ENCODE data around the gene DPH1. TPM values are rescaled to one million over a fixed set of nuclear protein-coding genes. Genes with fewer than 3 reads are reported as not detected.

DPH1 gene
- polyA plus RNA-seq, 2 of the 4 experiments (the other 2 are of a cell fraction) = 25.5 to 33.6 TPM

DNA sequence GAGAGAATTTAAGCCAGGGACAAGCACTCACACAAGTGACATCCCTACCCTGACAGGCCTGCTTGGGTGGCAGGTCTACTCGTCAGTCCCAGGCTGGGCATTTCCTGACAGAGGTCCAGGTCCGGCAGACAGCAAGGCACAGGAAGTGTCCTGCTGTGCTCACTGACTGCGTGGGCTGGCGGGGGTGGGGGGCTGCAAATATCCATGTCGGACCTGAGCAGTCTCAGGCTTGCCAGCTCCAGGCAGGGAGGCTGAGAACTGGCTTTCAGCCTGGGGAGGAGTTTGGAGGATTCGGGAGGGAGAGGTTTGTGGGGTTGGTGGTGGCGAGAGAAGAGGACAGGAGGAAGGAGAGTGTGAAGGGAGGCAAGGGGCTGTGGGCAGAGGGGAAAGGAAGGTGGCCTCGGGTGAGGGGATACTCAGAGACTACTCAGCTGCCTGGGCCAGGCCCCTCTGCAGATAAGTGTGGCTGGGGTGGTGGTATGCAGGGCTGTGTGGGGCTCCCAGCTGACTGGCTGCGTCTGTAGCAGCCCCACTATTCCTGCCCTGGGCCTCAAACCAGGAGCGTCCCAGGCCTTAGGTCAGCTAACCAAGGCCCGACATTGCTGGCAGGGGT lies 32.7 kb downstream of the DPH1 start:
- H3K4me3 ChIP-seq = no peak overlapping the region
- ChIA-PET POLR2A (no interaction called here), CTCF (interaction anchor here (1.2 to 16.6 kb wide), 4 partner anchors 6 to 219 kb away, joined by 3 to 217 read pairs (median 61); partner anchors contain the start of gene HIC1)
- no peaks in the 10 kb centered on the region for H3K9me3 ChIP-seq
- DNase-seq (ENCODE audit: low read depth in 1 of 2, low spot score in 1 of 2) (no peak), FAIRE-seq (no peak), ATAC-seq (no peak)
- no peak overlapping the region for H3K4me2 ChIP-seq
- H3K4me1 ChIP-seq = no peaks in the 10 kb centered on the region
- TF ChIP-seq BHLHE40 (IDR thresholded peaks at IDR 0.05; ENCODE audit: low read depth, low read length) (no peak), RFX5 (IDR thresholded peaks at IDR 0.05) (no peak), FOXS1 (CRISPR knock-in tag; IDR thresholded peaks at IDR 0.05) (no peak), EP300 (IDR thresholded peaks at IDR 0.05) (no peak), RCOR1 (IDR thresholded peaks at IDR 0.05; ENCODE audit: low read depth, low read length) (no peak), NPAS2 (CRISPR knock-in tag; IDR thresholded peaks at IDR 0.05; ENCODE audit: borderline replicate concordance) (no peak), MAFK (IDR thresholded peaks at IDR 0.05; ENCODE audit: partially characterized antibody) (no peak), RNF2 (IDR thresholded peaks at IDR 0.05; ENCODE audit: borderline replicate concordance, low read depth) (no peak), HOXB5 (CRISPR knock-in tag; IDR thresholded peaks at IDR 0.05) (no peak), EHF (CRISPR knock-in tag; IDR thresholded peaks at IDR 0.05) (no peak)
- TF ChIP-seq, protein P1, sequence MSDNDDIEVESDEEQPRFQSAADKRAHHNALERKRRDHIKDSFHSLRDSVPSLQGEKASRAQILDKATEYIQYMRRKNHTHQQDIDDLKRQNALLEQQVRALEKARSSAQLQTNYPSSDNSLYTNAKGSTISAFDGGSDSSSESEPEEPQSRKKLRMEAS (IDR thresholded peaks at IDR 0.05) = no peak
- TF ChIP-seq, protein P2, sequence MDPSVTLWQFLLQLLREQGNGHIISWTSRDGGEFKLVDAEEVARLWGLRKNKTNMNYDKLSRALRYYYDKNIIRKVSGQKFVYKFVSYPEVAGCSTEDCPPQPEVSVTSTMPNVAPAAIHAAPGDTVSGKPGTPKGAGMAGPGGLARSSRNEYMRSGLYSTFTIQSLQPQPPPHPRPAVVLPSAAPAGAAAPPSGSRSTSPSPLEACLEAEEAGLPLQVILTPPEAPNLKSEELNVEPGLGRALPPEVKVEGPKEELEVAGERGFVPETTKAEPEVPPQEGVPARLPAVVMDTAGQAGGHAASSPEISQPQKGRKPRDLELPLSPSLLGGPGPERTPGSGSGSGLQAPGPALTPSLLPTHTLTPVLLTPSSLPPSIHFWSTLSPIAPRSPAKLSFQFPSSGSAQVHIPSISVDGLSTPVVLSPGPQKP (IDR thresholded peaks at IDR 0.05; ENCODE audit: low read depth, low read length) = no peak
- TF ChIP-seq, protein P3, sequence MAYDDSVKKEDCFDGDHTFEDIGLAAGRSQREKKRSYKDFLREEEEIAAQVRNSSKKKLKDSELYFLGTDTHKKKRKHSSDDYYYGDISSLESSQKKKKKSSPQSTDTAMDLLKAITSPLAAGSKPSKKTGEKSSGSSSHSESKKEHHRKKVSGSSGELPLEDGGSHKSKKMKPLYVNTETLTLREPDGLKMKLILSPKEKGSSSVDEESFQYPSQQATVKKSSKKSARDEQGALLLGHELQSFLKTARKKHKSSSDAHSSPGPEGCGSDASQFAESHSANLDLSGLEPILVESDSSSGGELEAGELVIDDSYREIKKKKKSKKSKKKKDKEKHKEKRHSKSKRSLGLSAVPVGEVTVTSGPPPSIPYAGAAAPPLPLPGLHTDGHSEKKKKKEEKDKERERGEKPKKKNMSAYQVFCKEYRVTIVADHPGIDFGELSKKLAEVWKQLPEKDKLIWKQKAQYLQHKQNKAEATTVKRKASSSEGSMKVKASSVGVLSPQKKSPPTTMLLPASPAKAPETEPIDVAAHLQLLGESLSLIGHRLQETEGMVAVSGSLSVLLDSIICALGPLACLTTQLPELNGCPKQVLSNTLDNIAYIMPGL (CRISPR knock-in tag; IDR thresholded peaks at IDR 0.05; ENCODE audit: borderline replicate concordance) = no peak
- WGBS (ENCODE audit: missing lambda C conversion rate) = 76% methylated on average over 11 of the region's 11 CpGs
- no peak overlapping the region for H3K27ac ChIP-seq

DNA sequence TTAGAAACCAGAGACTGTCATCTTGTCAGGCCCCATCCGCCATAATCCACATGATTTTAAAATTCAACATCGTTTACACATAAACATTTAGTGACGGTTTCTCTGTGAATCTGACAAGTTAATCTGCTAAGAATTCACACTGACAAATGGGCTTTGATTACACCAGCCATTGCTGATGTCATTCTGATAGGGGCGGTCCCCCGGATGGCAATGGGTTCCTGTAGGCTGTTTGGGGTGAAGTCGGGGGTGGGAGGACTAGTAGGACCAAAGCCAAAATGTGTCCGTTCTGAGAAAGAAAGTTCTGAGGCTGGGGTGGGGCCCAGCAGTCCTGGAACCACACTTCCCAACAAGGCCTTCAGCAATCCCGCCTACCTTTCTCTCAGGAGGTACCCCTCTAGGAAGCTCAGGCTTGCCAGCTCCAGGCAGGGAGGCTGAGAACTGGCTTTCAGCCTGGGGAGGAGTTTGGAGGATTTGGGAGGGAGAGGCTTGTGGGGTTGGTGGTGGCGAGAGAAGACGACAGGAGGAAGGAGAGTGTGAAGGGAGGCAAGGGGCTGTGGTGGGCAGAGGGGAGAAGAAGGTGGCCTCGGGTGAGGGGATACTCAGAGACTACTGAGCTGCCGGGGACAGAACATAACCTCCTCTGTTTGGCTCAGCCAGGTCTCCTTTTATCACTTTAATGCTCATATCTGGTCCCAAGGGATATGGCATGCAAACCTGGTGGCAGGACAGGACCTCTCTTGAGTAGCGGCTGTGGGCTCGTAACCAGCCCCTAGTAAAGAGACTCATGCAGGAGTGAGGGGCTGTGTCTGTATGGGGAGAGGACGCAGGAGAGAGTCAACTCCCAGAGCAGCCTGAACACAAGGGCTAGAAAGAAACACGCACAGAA lies 33.6 kb downstream of the DPH1 start:
- Histone ChIP-seq H3K4me2 (no peak overlapping the region), H3K4me3 (no peak overlapping the region), H3K9me3 (no peaks in the 10 kb centered on the region), H3K4me1 (no peaks in the 10 kb centered on the region), H3K27ac (no peak overlapping the region)
- no peak for DNase-seq (ENCODE audit: low read depth in 1 of 2, low spot score in 1 of 2)
- TF ChIP-seq MAZ (IDR thresholded peaks at IDR 0.05; ENCODE audit: borderline replicate concordance, low read depth, low read length) (no peak), CBX2 (IDR thresholded peaks at IDR 0.05; ENCODE audit: borderline replicate concordance, low read depth) (no peak), NFE2L2 (conservative IDR thresholded peaks at IDR 0.05; ENCODE audit: low read length) (no peak), PHF8 (IDR thresholded peaks at IDR 0.05; ENCODE audit: borderline replicate concordance, low read depth) (no peak), FOSL2 (IDR thresholded peaks at IDR 0.05) (no peak), FOSL2 (CRISPR knock-in tag; IDR thresholded peaks at IDR 0.05) (no peak)
- TF ChIP-seq, protein P4, sequence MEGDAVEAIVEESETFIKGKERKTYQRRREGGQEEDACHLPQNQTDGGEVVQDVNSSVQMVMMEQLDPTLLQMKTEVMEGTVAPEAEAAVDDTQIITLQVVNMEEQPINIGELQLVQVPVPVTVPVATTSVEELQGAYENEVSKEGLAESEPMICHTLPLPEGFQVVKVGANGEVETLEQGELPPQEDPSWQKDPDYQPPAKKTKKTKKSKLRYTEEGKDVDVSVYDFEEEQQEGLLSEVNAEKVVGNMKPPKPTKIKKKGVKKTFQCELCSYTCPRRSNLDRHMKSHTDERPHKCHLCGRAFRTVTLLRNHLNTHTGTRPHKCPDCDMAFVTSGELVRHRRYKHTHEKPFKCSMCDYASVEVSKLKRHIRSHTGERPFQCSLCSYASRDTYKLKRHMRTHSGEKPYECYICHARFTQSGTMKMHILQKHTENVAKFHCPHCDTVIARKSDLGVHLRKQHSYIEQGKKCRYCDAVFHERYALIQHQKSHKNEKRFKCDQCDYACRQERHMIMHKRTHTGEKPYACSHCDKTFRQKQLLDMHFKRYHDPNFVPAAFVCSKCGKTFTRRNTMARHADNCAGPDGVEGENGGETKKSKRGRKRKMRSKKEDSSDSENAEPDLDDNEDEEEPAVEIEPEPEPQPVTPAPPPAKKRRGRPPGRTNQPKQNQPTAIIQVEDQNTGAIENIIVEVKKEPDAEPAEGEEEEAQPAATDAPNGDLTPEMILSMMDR (IDR thresholded peaks at IDR 0.05) = no peak
- TF ChIP-seq, protein P5, sequence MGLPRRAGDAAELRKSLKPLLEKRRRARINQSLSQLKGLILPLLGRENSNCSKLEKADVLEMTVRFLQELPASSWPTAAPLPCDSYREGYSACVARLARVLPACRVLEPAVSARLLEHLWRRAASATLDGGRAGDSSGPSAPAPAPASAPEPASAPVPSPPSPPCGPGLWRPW (IDR thresholded peaks at IDR 0.05) = no peak
- TF ChIP-seq, protein P3 (CRISPR knock-in tag; IDR thresholded peaks at IDR 0.05; ENCODE audit: borderline replicate concordance) = no peak
- TF ChIP-seq, protein P2 (IDR thresholded peaks at IDR 0.05; ENCODE audit: low read depth, low read length) = no peak
- ChIA-PET POLR2A (no interaction called here), CTCF (interaction anchor here (1.2 to 16.6 kb wide), 9 partner anchors 7 to 218 kb away, joined by 3 to 217 read pairs (median 7); partner anchors contain the start of gene HIC1)
- ATAC-seq = no peak
- FAIRE-seq = no peak
- WGBS (ENCODE audit: missing lambda C conversion rate) = 85% methylated on average over 16 of the region's 16 CpGs

All from A549 (cell line).